Measurements from ENCODE around the gene UNKL.

Gene UNKL

DNA sequence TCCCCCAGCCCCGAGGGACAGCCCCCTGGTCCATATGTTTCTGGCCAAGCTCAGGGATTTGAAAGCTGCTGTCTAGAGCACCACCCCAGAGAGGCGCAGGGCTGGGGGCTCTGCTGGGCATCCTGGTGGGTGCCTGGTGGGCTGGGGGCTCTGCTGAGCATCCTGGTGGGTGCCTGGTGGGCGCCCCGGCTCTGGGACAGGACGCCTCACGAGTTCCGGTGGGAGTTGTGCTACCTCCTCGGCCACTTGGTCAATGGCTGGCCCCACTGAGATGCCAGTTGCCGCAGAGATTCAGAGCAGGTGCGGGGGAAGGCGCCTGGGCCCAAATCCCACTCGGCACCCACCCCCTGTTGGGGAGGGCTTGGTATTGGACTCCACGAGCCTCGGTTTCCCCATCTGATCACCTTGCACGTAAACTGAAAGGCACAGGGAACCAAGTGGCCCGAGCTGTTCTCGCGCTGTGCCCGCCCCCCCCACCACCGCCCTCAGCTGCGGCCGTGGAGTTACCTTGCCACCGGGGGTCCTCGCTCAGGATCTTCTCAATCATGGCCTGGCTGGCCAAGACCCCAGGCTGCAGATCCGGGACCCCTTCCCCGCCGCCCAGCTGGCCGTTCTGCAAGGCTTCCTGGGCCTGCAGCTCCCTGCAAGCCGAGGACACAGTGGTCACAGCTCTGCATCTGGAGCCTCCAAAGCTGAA, 13.3 kb downstream of the UNKL start:
- no peak for DNase-seq (ENCODE audit: low spot score)

DNA sequence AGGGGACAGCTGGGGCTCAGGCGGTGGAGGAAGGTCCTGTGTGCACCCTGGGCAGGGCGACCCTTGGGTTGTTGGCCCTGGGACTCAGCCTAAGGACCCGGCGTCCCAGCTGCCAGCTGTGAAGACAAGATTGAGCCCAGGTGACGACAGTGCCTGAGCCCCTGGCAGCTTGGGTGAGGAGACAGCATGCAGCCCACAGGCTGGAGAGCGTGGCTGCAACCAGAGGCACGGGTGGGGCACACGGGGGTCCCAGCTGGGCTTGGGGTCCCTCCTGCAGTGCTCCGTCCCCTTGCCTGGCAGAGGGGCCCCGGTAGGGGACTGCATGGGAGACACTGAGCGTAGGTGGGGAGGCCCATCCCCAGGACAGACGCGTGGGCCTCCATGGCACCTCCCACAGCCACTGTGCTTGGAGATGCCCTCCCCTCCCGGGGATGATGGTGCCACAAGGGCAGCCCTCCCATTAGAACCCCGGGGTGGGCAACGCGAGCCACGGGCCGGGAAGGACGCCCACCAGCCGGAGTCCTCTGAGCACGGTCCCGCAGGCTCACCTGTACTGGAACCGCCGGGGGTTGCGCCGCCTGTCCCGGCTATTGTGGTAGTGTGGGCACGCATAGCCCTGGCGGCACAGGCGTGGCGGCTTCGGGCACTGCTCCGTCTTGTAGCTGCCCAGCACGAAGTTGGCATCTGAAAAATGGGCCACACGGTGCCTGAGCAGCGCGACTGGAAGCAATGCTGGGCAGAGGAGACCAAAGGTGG, 15.5 kb downstream of the UNKL start:
- no peak for DNase-seq (ENCODE audit: low spot score)

DNA sequence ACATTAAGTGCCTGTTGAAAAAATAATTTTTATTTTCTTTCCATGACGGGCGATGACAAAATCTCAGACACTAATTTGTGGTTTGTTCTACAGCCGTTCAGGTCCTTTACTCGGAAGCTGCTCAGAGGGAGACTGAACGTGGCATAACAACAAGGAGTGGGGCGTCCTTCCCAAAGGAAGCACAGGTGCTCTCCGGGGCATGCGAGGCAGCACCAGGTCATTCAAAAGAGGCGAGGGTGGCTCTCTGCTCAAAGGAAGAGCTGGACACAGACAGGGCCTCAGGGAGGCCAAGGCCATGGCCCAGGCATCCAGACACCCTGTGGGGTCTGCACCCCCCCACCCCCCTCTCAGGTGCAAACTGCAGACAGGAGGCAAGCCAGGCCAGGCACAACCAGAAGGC, 16.2 kb downstream of the UNKL start:
- no peak for DNase-seq (ENCODE audit: low spot score)

- DNase-seq (ENCODE audit: low spot score): no peak
Measured at GRCh38 chr16:1397779-1398178, 16.7 kb downstream of the UNKL start.

DNA sequence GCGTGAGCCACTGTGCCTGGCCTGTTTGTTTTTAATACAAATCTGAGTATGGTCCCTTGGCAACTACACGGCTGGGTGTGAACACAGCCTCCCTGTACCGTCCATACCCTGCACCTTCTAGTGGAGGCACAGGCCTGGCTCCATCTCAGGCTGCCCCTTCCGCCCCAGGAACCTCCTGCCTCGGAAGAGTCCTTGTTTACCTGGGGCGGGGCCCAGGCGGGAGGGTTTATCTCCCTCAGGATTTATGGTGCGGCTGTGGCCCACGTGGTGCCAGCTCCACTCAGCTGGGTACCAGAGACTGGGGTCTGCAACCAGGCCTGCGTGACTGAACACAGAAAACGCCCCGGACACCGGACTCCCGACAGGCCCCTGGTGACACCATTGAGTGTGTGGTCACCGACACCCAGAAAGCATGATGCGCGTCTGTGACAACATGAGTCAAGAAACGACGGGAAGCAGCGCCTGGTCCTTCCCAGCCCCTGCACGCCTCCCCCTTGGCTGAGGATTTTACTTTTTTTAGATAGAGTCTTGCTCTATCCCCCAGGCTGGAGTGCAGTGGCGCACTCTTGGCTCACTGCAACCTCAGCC, 19.0 kb downstream of the UNKL start:
- no peak for DNase-seq (ENCODE audit: low spot score)

GRCh38 chr16:1394367-1394951, 20.0 kb downstream of the UNKL start:
- DNase-seq (ENCODE audit: low spot score): no peak

DNA sequence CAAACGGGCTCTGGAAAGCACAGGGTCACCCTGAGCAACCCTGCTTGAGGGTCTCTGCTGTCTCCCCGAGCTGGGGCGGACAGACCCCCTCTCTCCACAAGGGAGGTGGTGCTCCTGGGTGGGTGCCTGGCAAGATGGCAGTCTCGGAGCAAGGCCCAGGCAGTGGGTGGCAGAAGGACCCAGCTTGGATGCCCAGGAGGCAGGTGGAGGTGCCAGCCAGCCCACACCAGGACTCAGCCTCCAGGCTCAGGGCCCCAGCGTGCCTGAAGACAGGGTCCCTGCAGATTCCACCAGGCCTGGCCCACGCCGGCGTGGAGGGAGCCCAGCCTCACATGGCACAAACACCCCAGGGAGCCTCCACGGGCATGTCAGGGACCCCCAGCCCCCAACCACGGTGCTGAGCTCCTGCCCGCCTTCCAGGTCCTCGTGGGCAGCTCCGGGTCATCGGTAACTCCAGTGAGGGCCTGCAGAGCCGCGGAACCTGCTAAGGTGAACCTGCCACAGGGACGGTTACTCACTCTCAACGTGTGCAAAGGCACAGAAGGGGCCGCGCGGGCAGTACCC, 20.8 kb downstream of the UNKL start:
- DNase-seq (ENCODE audit: low spot score): no peak

DNA sequence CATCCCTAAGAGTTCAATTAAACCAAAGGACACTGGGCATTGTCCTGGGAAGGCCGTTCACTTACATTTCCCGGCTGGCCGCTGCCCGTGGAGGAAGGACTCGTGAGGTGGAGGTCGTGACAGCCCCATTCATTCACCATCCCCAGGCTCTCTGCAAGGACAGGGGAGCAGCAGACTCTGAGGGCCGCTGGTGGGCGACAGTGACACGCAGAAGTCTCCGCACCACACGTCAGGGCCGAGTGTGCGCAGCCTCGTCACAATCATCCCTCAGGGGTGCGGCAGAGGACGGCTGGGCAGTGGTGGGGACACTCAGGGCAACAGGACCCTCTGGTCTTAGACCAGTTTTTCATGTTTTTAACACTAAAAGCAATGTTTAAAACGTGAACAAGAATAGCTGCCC, 21.7 kb downstream of the UNKL start:
- DNase-seq (ENCODE audit: low spot score): no peak

DNA sequence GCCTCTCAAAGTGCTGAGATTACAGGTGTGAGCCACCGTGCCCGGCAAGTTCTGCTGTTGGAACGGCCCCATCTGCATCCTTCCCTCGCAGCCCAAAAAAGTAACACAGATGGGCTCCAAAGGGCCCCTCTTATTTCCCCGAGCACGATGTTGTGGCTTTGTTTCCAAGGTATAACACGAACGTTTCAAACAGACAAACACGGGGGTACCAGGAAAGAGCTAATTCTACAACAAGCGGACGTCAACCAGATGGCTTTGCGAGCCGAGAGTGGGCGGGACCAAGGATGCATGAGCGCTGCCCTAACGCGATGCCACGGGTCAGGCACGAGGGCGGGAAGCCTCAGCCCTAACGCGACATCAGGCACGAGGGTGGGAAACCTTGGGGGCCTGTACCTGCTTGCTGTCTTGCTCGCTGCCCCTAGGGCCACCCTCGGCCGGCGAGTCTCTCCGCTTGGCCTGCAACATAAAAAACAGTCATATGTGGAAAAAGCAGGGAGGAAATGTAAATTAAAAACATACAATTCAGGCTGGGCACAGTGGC, 24.2 kb downstream of the UNKL start:
- no peak for DNase-seq (ENCODE audit: low spot score)

- DNase-seq (ENCODE audit: low spot score): no peak
Measured at GRCh38 chr16:1389762-1390161, 24.7 kb downstream of the UNKL start.

DNA sequence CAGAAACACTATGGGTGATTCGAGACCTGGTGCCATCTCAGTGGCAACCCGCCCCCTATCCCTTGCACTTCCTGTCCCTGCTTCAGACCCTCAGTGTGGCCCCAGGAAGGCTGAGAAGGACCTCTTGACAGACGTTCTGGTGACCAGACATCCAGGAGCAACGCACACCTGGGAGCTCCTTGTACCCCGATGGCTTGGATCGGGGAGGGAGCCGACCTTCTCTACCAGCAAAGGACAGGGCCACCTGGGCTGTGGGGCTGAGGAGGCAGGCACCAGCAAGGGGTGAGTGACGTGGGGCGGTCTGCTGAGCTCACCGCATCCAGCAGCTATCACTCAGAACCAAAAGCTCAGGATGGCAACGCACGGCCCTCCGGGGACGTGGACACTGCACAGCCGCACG, 27.2 kb downstream of the UNKL start:
- DNase-seq (ENCODE audit: low spot score): no peak

DNA sequence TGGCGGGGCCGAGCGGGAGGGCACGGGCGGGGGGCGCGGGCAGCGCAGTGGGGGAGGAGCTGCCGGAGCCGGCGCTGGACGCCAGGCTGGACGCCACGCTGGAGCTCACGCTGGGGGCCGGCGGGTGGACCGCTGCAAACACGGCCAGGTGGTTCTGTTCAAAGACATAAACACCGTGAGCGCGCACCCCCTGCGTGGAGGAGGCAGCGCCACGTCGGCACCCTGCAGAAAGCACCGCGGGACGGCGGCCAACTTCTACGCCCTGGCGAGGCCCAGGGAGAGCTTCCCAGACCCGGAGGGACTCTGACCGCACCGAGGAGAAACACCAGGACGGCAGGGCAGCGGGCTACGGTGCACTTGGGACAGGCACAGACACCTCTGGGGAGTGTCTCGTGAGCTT, 29.3 kb downstream of the UNKL start:
- DNase-seq (ENCODE audit: low spot score): no peak

- DNase-seq (ENCODE audit: low spot score): no peak
Measured at GRCh38 chr16:1383556-1383955, 30.9 kb downstream of the UNKL start.

GRCh38 chr16:1381612-1382406, 32.7 kb downstream of the UNKL start:
- DNase-seq (ENCODE audit: low spot score): no peak

DNA sequence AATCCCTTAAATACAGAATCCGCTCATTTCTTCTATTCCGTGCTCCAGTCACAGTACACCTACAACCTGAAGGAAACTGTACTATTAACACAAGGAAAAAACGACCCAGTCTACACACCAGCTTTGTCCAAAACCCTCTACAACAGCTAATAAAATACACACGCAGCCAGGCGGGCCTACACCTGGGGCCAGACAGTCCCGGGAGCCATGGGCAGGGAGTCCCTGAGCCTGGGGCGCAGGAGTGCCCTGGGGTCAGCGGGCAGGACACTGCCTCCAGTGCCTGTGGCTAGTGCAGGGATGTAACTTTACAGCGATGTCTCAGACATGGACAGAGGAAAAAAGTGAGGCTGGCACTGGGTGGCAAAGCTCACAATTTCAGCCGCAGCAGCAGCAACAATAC, 34.3 kb downstream of the UNKL start:
- DNase-seq (ENCODE audit: low spot score): no peak

- peak; percentile 94 for DNase-seq (ENCODE audit: low spot score)
Measured at GRCh38 chr16:1379304-1380076, 35.0 kb downstream of the UNKL start.

GRCh38 chr16:1378804-1379303, 35.6 kb downstream of the UNKL start:
- DNase-seq (ENCODE audit: low spot score): peak; percentile 89

DNA sequence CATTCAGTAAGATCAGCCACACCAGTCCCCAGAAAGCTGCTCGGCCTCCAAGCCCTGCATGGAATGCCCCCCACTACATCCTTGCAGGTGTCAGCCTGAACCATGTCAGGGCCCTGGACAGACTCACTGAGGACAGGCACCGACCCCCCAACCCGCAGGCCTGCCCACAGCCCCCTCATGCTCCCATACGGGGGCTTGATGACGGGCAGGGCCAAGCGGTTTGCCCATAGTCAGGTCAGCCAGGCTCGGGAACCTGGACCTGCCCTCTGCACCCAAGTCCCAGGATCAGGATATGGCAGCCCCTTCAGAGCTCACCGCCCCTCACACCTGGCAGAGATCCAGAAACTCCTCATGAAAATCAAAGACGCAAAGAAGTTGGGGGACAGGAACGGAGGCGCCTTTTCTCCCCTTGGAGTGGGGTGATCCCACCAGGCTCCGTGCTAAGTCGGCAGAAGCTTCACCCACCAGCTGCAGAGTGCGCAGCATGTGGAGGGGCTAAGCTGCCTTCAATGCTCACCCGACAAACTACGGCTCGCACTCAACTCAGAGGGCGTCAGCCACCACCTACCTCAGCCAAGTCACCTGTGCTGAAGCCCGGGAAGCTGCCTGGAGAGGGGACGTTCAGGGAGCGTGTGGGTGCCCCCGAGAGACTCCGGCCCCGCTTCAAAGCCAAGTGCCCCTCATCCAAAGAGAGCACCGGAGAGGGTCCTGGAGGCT, 36.3 kb downstream of the UNKL start:
- no peak for DNase-seq (ENCODE audit: low spot score)

GRCh38 chr16:1377406-1378010, 37.0 kb downstream of the UNKL start:
- no peak for DNase-seq (ENCODE audit: low spot score)
